K562 (cell line): ENCODE measurements around the gene TMEM131. TPM values are rescaled to one million over a fixed set of nuclear protein-coding genes. Genes with fewer than 3 reads are reported as not detected.

Experiments
- CBX5 ChIP-seq: IDR thresholded peaks from 2 replicates; pipeline ENCODE4 v1.6.1; 2014; ENCODE audit warnings: low read depth, borderline replicate concordance
- CCAR2 ChIP-seq: fragments of 200-400 bp; formaldehyde crosslinking; IDR thresholded peaks from 2 replicates; pipeline ENCODE4 v1.6.1; 2017; ENCODE audit warnings: mild to moderate bottlenecking, low read depth, low read length
- CTBP1 ChIP-seq: fragments of 450-650 bp; IDR thresholded peaks from 2 replicates; pipeline ENCODE4 v1.6.1; 2016; ENCODE audit warnings: borderline replicate concordance
- DMBX1 ChIP-seq: fragments of 250-450 bp; sonication (Bioruptor Pico); IDR thresholded peaks from 2 replicates; pipeline ENCODE4 v1.8.0; 2022; ENCODE audit warnings: inconsistent platforms, mild to moderate bottlenecking, moderate library complexity, borderline replicate concordance
- ELK1 ChIP-seq: sonication (generic); formaldehyde crosslinking; IDR thresholded peaks from 2 replicates; pipeline ENCODE4 v1.8.1; 2022; ENCODE audit warnings: missing genetic modification reagents
- MECOM ChIP-seq: fragments of 250-450 bp; sonication (Bioruptor Pico); IDR thresholded peaks from 2 replicates; pipeline ENCODE4 v1.8.0; 2022; ENCODE audit warnings: inconsistent platforms
- MXD1 ChIP-seq: fragments of 250-450 bp; sonication (Bioruptor Pico); IDR thresholded peaks from 2 replicates; pipeline ENCODE4 v1.8.0; 2021; ENCODE audit warnings: borderline replicate concordance, mild to moderate bottlenecking, moderate library complexity; ENCODE audit not compliant: poor library complexity, severe bottlenecking
- PRPF4 ChIP-seq: fragments of 200-400 bp; formaldehyde crosslinking; IDR thresholded peaks from one replicate; pipeline ENCODE4 v1.6.1; 2017; ENCODE audit warnings: low read length, low read depth, mild to moderate bottlenecking; ENCODE audit not compliant: insufficient read depth, poor library complexity, severe bottlenecking
- ZBTB5 ChIP-seq: fragments of 450-650 bp; IDR thresholded peaks from 2 replicates; pipeline ENCODE4 v1.6.1; 2017; ENCODE audit warnings: antibody characterized with exemption
- ZNF263 ChIP-seq: sonication (generic); formaldehyde crosslinking; IDR thresholded peaks from 2 replicates; pipeline ENCODE4 v1.8.0; 2022; ENCODE audit warnings: mild to moderate bottlenecking, missing genetic modification reagents, borderline replicate concordance
- ZNF592 ChIP-seq: fragments of 450-650 bp; IDR thresholded peaks from 2 replicates; pipeline ENCODE4 v1.6.1; 2017; ENCODE audit warnings: antibody characterized with exemption, mild to moderate bottlenecking
- ZNF609 ChIP-seq: sonication (generic); formaldehyde crosslinking; IDR thresholded peaks from 2 replicates; pipeline ENCODE4 v1.8.1; 2023; ENCODE audit warnings: missing genetic modification reagents, mild to moderate bottlenecking, borderline replicate concordance
- polyA plus RNA-seq, 8 experiments: library from polyadenylated mRNA; depleted of rRNA in 4 of 8; stranded (reverse) in 5 of 8; unstranded in 3 of 8; fragments of >200 nt; fragmentation: Nextera tagmentation in 2 of 8; fragmentation: Illumina TruSeq in 1 of 8; extraction: Ambion mirVana in 2 of 8; extraction: Trizol in 1 of 8; gene quantifications; 2 replicates each; pipeline versions ENCODE4 v1.2.1 to v1.2.3, GENCODE V29; 2011 to 2014; ENCODE audit warnings: inconsistent platforms in 1 of 8, missing spikeins in 1 of 8
- total RNA-seq, 7 experiments: library from RNA; depleted of rRNA in 6 of 7; stranded (reverse); fragments of >200 nt in 6 of 7; fragmentation: Illumina TruSeq in 2 of 7; extraction: Trizol in 2 of 7; gene quantifications; 2 replicates each; pipeline versions ENCODE4 v1.2.1 to v1.2.3, GENCODE V29; 2011 to 2021; ENCODE audit warnings: low replicate concordance in 1 of 7

Gene TMEM131
- total and polyA plus RNA-seq, 9 of the 15 experiments (the other 6 are each of a cell fraction or from before 2014, with no cell fraction given), result 2.5 to 21.1 (median 12.4) TPM

GRCh38 chr2:97871096-97871780 is 124.5 kb downstream of the TMEM131 start (continued):
- TF ChIP-seq ZNF609, result no peak
- TF ChIP-seq PRPF4, result no peak
- TF ChIP-seq MECOM (CRISPR knock-in tag), result no peak
- no peak for TF ChIP-seq MXD1 (CRISPR knock-in tag)
- TF ChIP-seq ZNF263 (CRISPR knock-in tag), result no peak
- no peak for TF ChIP-seq ELK1 (CRISPR knock-in tag)
- no peak for TF ChIP-seq CCAR2
- 0 out of 2 replicates have a peak, but pooled peaks have one; percentile 14 for TF ChIP-seq CBX5
- TF ChIP-seq DMBX1, result 0 out of 2 replicates have a peak, but pooled peaks have one; percentile 41
- no peak for TF ChIP-seq CTBP1
- TF ChIP-seq ZBTB5, result no peak
- TF ChIP-seq ZNF592, result peak; percentile 38; the same call in 1 of the 2 replicates
